SK-N-SH treated with all-trans-retinoic acid at 6 μM for 48 hours (cell line): Measurements from ENCODE around the gene SAMD8.

Experiments
- ATAC-seq: fragments of 200-7000 bp; cut with Tn5 transposase; 3 replicates; pipeline ENCODE4 v1.9.1; 2020; ENCODE audit warnings: mild to moderate bottlenecking, moderate library complexity
- BACH2 ChIP-seq: fragments of 250-450 bp; sonication (Bioruptor Pico); IDR thresholded peaks from 2 replicates; pipeline ENCODE4 v1.9.0; 2021; ENCODE audit warnings: mild to moderate bottlenecking, borderline replicate concordance
- CSDC2 ChIP-seq: fragments of 250-450 bp; sonication (Bioruptor Pico); IDR thresholded peaks from 2 replicates; pipeline ENCODE4 v1.5.0; 2020; ENCODE audit warnings: mild to moderate bottlenecking, moderate library complexity
- ESRRG ChIP-seq: fragments of 250-450 bp; sonication (Bioruptor Pico); IDR thresholded peaks from 2 replicates; pipeline ENCODE4 v1.6.1; 2021; ENCODE audit warnings: mild to moderate bottlenecking
- GLIS3 ChIP-seq: fragments of 250-450 bp; sonication (Bioruptor Pico); IDR thresholded peaks from 2 replicates; pipeline ENCODE4 v1.5.0; 2020; ENCODE audit warnings: mild to moderate bottlenecking, moderate library complexity
- ISL1 ChIP-seq: fragments of 250-450 bp; sonication (Bioruptor Pico); IDR thresholded peaks from 2 replicates; pipeline ENCODE4 v2.1.2; 2022; ENCODE audit warnings: mild to moderate bottlenecking, moderate library complexity
- OSR1 ChIP-seq: fragments of 250-450 bp; sonication (Bioruptor Pico); IDR thresholded peaks from 2 replicates; pipeline ENCODE4 v1.8.0; 2022; ENCODE audit warnings: moderate library complexity, mild to moderate bottlenecking, inconsistent platforms
- SNAI2 ChIP-seq: fragments of 250-450 bp; sonication (Bioruptor Pico); IDR thresholded peaks from 2 replicates; pipeline ENCODE4 v1.5.0; 2020; ENCODE audit warnings: mild to moderate bottlenecking, moderate library complexity
- ZC3H10 ChIP-seq: fragments of 250-450 bp; sonication (Bioruptor Pico); IDR thresholded peaks from 2 replicates; pipeline ENCODE4 v1.5.1; 2021; ENCODE audit warnings: mild to moderate bottlenecking, moderate library complexity
- ZFP3 ChIP-seq: fragments of 250-450 bp; sonication (Bioruptor Pico); IDR thresholded peaks from 2 replicates; pipeline ENCODE4 v1.5.0; 2020; ENCODE audit warnings: mild to moderate bottlenecking, moderate library complexity
- ZFP30 ChIP-seq: fragments of 450-650 bp; formaldehyde crosslinking; IDR thresholded peaks from 2 replicates; pipeline ENCODE4 v1.5.0; 2022; ENCODE audit warnings: mild to moderate bottlenecking, moderate library complexity
- ZNF565 ChIP-seq: fragments of 450-650 bp; formaldehyde crosslinking; conservative IDR thresholded peaks from 2 replicates; pipeline ENCODE4 v1.5.0; 2020; ENCODE audit warnings: low read depth, mild to moderate bottlenecking, moderate library complexity
- ZNF8 ChIP-seq: fragments of 450-650 bp; formaldehyde crosslinking; IDR thresholded peaks from 2 replicates; pipeline ENCODE4 v1.5.0; 2020; ENCODE audit warnings: mild to moderate bottlenecking, moderate library complexity
- TF ChIP-seq, protein P1 (sequence below): fragments of 250-450 bp; sonication (Bioruptor Pico); IDR thresholded peaks from 2 replicates; pipeline ENCODE4 v1.8.0; 2020; ENCODE audit warnings: mild to moderate bottlenecking, moderate library complexity, borderline replicate concordance
- TF ChIP-seq, protein P2 (sequence below): fragments of 250-450 bp; sonication (Bioruptor Pico); IDR thresholded peaks from 2 replicates; pipeline ENCODE4 v1.5.1; 2020; ENCODE audit warnings: low read depth, mild to moderate bottlenecking, moderate library complexity
- TF ChIP-seq, protein P3 (sequence below): fragments of 250-450 bp; sonication (Bioruptor Pico); IDR thresholded peaks from 2 replicates; pipeline ENCODE4 v1.8.0; 2021; ENCODE audit warnings: low read depth, mild to moderate bottlenecking, moderate library complexity, borderline replicate concordance
- TF ChIP-seq, protein P4 (sequence below): fragments of 250-450 bp; sonication (Bioruptor Pico); IDR thresholded peaks from 2 replicates; pipeline ENCODE4 v1.5.1; 2021; ENCODE audit warnings: mild to moderate bottlenecking, moderate library complexity
- TF ChIP-seq, protein P5 (sequence below): fragments of 250-450 bp; sonication (Bioruptor Pico); IDR thresholded peaks from 2 replicates; pipeline ENCODE4 v1.5.0; 2020; ENCODE audit warnings: mild to moderate bottlenecking, moderate library complexity

The SAMD8 gene

DNA sequence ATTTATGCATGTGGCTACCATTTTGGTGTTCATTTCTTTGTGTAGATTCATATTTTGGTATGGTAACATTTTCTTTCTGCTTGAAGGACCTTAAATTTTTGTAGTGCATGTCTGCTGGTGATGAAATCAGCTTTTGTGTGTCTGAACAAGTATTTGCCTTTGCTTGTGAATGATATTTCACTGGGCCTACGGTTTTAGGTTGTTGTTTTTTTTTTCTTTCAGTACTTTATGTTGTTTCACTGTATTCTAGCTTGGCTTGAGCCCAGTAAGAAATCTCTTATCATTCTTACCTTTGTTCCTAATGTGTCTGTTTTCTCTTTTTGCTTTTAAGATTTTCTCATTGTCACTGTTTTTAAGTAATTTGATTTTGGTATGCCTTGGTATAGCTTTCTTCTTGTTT, 31.9 kb downstream of the SAMD8 start:
- ATAC-seq: no peak
- no peak for TF ChIP-seq OSR1 (CRISPR knock-in tag)

DNA sequence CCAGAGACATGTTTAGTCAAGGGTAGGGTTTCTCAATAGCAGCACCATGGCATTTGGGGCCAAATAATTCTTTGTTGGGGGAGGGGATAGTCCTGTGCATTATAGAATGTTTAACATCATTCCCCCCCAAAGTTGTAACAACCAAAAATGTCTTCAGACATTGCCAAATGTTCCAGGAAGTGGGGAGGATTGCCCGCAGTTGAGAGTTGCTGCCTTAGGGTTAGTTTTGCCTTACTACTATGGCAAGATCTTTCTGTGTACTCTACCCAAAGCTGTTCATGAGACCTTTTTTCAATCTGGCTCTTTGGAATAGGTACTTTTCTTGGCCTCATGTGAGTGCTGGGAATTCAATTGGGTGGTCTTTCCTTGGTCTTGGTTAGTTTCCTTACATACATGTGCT, 34.1 kb downstream of the SAMD8 start:
- TF ChIP-seq ESRRG (no peak), ZNF8 (CRISPR knock-in tag) (no peak), SNAI2 (CRISPR knock-in tag) (no peak)
- TF ChIP-seq, all 23 proteins: peak for 0
- ATAC-seq: no peak

DNA sequence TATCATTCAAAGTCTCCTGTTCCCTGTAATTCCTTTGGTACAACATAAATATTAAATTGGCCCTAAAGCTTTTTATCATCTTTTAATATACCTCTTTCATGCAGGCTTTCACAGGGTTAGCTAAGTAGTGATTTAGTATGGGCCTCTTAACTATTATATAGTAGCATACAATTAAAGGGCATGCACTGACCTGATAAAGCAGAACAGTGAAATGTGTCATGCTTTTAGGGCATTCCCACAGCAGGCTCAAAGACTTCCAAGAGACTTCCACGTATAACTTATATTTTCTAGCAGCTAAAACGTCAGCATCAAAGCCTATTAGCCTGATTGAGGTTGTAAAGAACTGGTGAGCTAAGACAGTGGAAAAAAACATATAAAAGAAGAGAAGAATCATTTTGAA, 35.3 kb downstream of the SAMD8 start:
- ATAC-seq: no peak
- TF ChIP-seq ZNF565 (CRISPR knock-in tag) (no peak), ISL1 (no peak), ESRRG (no peak), ZFP3 (CRISPR knock-in tag) (no peak), OSR1 (CRISPR knock-in tag) (no peak), ZC3H10 (CRISPR knock-in tag) (no peak), CSDC2 (no peak)

DNA sequence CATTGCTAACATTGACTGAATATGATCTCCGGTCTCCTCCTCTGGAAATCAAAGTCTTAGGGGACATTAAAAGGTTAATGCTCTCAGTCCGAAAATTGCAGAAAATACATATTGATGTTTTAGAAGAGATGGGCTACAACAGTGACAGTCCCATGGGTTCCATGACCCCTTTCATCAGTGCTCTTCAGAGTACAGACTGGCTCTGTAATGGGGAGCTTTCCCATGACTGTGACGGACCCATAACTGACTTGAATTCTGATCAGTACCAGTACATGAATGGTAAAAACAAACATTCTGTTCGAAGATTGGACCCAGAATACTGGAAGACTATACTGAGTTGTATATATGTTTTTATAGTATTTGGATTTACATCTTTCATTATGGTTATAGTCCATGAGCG, 39.2 kb downstream of the SAMD8 start:
- TF ChIP-seq ESRRG: no peak
- no peak for TF ChIP-seq ISL1
- TF ChIP-seq ZNF8 (CRISPR knock-in tag): no peak
- TF ChIP-seq ZFP3 (CRISPR knock-in tag): no peak
- TF ChIP-seq, protein P1, sequence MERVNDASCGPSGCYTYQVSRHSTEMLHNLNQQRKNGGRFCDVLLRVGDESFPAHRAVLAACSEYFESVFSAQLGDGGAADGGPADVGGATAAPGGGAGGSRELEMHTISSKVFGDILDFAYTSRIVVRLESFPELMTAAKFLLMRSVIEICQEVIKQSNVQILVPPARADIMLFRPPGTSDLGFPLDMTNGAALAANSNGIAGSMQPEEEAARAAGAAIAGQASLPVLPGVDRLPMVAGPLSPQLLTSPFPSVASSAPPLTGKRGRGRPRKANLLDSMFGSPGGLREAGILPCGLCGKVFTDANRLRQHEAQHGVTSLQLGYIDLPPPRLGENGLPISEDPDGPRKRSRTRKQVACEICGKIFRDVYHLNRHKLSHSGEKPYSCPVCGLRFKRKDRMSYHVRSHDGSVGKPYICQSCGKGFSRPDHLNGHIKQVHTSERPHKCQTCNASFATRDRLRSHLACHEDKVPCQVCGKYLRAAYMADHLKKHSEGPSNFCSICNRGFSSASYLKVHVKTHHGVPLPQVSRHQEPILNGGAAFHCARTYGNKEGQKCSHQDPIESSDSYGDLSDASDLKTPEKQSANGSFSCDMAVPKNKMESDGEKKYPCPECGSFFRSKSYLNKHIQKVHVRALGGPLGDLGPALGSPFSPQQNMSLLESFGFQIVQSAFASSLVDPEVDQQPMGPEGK (CRISPR knock-in tag): no peak
- TF ChIP-seq, protein P2, sequence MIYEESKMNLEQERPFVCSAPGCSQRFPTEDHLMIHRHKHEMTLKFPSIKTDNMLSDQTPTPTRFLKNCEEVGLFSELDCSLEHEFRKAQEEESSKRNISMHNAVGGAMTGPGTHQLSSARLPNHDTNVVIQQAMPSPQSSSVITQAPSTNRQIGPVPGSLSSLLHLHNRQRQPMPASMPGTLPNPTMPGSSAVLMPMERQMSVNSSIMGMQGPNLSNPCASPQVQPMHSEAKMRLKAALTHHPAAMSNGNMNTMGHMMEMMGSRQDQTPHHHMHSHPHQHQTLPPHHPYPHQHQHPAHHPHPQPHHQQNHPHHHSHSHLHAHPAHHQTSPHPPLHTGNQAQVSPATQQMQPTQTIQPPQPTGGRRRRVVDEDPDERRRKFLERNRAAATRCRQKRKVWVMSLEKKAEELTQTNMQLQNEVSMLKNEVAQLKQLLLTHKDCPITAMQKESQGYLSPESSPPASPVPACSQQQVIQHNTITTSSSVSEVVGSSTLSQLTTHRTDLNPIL (CRISPR knock-in tag): no peak
- TF ChIP-seq SNAI2 (CRISPR knock-in tag): no peak
- TF ChIP-seq BACH2 (CRISPR knock-in tag): no peak
- TF ChIP-seq GLIS3 (CRISPR knock-in tag): no peak
- TF ChIP-seq, protein P3, sequence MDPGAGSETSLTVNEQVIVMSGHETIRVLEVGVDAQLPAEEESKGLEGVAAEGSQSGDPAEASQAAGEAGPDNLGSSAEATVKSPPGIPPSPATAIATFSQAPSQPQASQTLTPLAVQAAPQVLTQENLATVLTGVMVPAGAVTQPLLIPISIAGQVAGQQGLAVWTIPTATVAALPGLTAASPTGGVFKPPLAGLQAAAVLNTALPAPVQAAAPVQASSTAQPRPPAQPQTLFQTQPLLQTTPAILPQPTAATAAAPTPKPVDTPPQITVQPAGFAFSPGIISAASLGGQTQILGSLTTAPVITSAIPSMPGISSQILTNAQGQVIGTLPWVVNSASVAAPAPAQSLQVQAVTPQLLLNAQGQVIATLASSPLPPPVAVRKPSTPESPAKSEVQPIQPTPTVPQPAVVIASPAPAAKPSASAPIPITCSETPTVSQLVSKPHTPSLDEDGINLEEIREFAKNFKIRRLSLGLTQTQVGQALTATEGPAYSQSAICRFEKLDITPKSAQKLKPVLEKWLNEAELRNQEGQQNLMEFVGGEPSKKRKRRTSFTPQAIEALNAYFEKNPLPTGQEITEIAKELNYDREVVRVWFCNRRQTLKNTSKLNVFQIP (CRISPR knock-in tag): no peak
- no peak for TF ChIP-seq ZNF565 (CRISPR knock-in tag)
- no peak for TF ChIP-seq OSR1 (CRISPR knock-in tag)
- no peak for TF ChIP-seq CSDC2
- TF ChIP-seq, protein P4, sequence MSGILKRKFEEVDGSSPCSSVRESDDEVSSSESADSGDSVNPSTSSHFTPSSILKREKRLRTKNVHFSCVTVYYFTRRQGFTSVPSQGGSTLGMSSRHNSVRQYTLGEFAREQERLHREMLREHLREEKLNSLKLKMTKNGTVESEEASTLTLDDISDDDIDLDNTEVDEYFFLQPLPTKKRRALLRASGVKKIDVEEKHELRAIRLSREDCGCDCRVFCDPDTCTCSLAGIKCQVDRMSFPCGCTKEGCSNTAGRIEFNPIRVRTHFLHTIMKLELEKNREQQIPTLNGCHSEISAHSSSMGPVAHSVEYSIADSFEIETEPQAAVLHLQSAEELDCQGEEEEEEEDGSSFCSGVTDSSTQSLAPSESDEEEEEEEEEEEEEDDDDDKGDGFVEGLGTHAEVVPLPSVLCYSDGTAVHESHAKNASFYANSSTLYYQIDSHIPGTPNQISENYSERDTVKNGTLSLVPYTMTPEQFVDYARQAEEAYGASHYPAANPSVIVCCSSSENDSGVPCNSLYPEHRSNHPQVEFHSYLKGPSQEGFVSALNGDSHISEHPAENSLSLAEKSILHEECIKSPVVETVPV (CRISPR knock-in tag): no peak

DNA sequence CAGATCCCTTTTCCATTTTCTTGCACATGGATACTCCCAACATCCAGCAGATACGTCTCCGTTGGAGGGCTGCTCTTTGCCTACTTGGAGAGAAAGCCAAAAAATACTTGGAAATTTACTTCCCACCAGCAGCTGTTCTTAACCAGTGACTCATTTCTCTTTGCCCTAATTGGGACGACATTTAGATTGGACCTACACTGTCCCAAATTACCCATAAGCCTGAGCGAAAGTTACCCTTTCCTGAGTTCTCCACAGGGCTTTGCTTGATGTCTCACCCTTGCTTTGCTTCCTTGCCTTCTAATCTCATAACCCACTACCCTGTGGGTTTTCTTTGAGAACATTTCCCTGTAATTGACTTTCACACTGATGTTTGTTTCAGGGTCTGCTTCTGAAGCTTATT, 48.1 kb downstream of the SAMD8 start:
- ATAC-seq: no peak
- TF ChIP-seq GLIS3 (CRISPR knock-in tag): no peak
- TF ChIP-seq, protein P5, sequence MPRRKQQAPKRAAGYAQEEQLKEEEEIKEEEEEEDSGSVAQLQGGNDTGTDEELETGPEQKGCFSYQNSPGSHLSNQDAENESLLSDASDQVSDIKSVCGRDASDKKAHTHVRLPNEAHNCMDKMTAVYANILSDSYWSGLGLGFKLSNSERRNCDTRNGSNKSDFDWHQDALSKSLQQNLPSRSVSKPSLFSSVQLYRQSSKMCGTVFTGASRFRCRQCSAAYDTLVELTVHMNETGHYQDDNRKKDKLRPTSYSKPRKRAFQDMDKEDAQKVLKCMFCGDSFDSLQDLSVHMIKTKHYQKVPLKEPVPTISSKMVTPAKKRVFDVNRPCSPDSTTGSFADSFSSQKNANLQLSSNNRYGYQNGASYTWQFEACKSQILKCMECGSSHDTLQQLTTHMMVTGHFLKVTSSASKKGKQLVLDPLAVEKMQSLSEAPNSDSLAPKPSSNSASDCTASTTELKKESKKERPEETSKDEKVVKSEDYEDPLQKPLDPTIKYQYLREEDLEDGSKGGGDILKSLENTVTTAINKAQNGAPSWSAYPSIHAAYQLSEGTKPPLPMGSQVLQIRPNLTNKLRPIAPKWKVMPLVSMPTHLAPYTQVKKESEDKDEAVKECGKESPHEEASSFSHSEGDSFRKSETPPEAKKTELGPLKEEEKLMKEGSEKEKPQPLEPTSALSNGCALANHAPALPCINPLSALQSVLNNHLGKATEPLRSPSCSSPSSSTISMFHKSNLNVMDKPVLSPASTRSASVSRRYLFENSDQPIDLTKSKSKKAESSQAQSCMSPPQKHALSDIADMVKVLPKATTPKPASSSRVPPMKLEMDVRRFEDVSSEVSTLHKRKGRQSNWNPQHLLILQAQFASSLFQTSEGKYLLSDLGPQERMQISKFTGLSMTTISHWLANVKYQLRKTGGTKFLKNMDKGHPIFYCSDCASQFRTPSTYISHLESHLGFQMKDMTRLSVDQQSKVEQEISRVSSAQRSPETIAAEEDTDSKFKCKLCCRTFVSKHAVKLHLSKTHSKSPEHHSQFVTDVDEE (CRISPR knock-in tag): no peak
- TF ChIP-seq OSR1 (CRISPR knock-in tag): no peak
- no peak for TF ChIP-seq ZFP30 (CRISPR knock-in tag)

More for the DNA sequence above, 39.2 kb downstream of the SAMD8 start:
- no peak for ATAC-seq
